Neural progenitor cell (in vitro differentiated cells): Measurements from ENCODE around the gene CYTH1.

Experiments
- EZH2 ChIP-seq: fragments of 200-600 bp; sonication (generic); IDR thresholded peaks from 2 replicates; pipeline ENCODE4 v1.6.1; 2017; ENCODE audit warnings: antibody characterized with exemption, mild to moderate bottlenecking, moderate library complexity
- TF ChIP-seq, protein P1 (sequence below): fragments of 200-600 bp; sonication (generic); IDR thresholded peaks from 2 replicates; pipeline ENCODE4 v1.5.1; 2017; ENCODE audit warnings: antibody characterized with exemption, mild to moderate bottlenecking

DNA sequence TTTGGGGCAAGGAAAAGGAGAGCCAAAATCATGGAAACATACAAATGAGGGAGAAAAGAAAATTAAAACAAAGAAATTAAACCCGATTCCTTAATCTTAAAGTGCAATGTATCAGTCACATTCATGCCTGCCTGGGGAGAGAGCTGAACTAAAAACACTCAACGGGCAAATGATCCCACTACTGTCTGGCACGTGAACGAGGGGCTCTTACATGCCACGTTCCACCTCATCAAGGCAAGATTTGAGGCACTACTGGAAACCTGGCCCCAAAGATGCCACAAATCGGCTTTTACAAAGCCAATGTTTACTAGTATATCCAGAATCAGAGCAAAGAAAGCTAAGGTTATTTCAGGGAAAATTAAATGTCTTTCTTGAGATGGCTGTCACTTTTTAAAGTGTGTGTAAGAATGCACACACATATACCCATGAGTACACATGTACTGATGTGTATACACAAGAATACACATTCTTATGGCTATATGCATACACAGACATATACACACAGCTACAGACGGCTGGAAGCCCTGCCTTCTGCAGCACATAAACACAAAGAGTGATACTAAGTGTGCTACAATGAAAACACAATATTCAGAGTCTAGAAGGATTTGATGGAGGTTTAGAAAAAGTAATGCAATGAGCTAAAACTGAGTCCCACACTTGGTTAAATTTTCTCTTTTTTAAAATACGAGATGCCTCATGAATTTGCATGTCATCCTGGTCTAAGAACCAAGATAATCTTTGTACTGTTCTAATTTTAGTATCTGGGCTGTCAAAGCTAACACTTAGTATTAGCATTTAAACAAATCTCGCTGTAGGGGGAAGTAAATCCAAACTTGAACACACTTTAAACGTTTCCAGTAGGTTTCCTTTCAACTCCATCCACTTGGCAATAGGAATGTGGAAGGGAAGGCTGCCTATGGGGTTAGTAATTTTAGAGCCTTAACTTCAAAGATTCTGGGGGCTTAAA is 85.8 kb downstream of the CYTH1 start:
- TF ChIP-seq, protein P1, sequence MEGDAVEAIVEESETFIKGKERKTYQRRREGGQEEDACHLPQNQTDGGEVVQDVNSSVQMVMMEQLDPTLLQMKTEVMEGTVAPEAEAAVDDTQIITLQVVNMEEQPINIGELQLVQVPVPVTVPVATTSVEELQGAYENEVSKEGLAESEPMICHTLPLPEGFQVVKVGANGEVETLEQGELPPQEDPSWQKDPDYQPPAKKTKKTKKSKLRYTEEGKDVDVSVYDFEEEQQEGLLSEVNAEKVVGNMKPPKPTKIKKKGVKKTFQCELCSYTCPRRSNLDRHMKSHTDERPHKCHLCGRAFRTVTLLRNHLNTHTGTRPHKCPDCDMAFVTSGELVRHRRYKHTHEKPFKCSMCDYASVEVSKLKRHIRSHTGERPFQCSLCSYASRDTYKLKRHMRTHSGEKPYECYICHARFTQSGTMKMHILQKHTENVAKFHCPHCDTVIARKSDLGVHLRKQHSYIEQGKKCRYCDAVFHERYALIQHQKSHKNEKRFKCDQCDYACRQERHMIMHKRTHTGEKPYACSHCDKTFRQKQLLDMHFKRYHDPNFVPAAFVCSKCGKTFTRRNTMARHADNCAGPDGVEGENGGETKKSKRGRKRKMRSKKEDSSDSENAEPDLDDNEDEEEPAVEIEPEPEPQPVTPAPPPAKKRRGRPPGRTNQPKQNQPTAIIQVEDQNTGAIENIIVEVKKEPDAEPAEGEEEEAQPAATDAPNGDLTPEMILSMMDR, result no peak
- no peak for TF ChIP-seq EZH2
